K562 (cell line): ENCODE measurements around the gene TLX2. TPM values are rescaled to one million over a fixed set of nuclear protein-coding genes. Genes with fewer than 3 reads are reported as not detected.
A peak's percentile ranks its signal among the peaks of the same experiment; 100 is the strongest.

Experiments
- CREM ChIP-seq: IDR thresholded peaks from 2 replicates; pipeline ENCODE4 v1.6.1; 2014; ENCODE audit warnings: antibody characterized with exemption, low read depth
- E2F3 ChIP-seq: fragments of 250-450 bp; sonication (Bioruptor Pico); IDR thresholded peaks from 2 replicates; pipeline ENCODE4 v1.4.0; 2020; ENCODE audit warnings: mild to moderate bottlenecking
- EP300 ChIP-seq: IDR thresholded peaks from 2 replicates; pipeline ENCODE4 v1.6.1; 2012; ENCODE audit warnings: low read length, improper control_type of control experiment
- HMGN3 ChIP-seq: IDR thresholded peaks from 2 replicates; pipeline ENCODE4 v1.6.1; 2011; ENCODE audit warnings: borderline replicate concordance, low read depth, mild to moderate bottlenecking, mixed read lengths, low read length; ENCODE audit not compliant: insufficient read length; ENCODE audit errors: extremely low read depth
- MTA1 ChIP-seq: fragments of 450-650 bp; IDR thresholded peaks from 2 replicates; pipeline ENCODE4 v1.6.1; 2017; ENCODE audit warnings: borderline replicate concordance
- NFXL1 ChIP-seq: fragments of 450-650 bp; formaldehyde crosslinking; IDR thresholded peaks from 2 replicates; pipeline ENCODE4 v1.4.0; 2021; ENCODE audit warnings: mild to moderate bottlenecking
- RB1 ChIP-seq: fragments of 450-650 bp; IDR thresholded peaks from 2 replicates; pipeline ENCODE4 v1.6.1; 2017; ENCODE audit warnings: low read depth, mild to moderate bottlenecking
- SAFB2 ChIP-seq: fragments of 200-400 bp; formaldehyde crosslinking; IDR thresholded peaks from 2 replicates; pipeline ENCODE4 v1.6.1; 2018; ENCODE audit warnings: borderline replicate concordance, low read length, low read depth, moderate library complexity; ENCODE audit not compliant: severe bottlenecking
- SOX6 ChIP-seq: fragments of 450-650 bp; IDR thresholded peaks from 2 replicates; pipeline ENCODE4 v1.6.1; 2014; ENCODE audit warnings: mild to moderate bottlenecking
- SRF ChIP-seq, 2 experiments: fragments of 250-450, 450-650 bp in 1 of 2; sonication (Bioruptor Pico) in 1 of 2; sonication (generic) in 1 of 2; formaldehyde crosslinking; IDR thresholded peaks; 2 replicates each; pipeline versions ENCODE4 v1.5.0 to v1.5.1; 2020 to 2022; ENCODE audit warnings: mild to moderate bottlenecking in 1 of 2, missing genetic modification reagents in 1 of 2
- TAF1 ChIP-seq: IDR thresholded peaks from 2 replicates; pipeline ENCODE4 v1.6.1; 2011; ENCODE audit warnings: mild to moderate bottlenecking, low read length, moderate library complexity; ENCODE audit not compliant: insufficient read depth, control insufficient read depth, severe bottlenecking; ENCODE audit errors: extremely low read depth
- TBP ChIP-seq: optimal IDR thresholded peaks from 2 replicates; pipeline ENCODE3; 2011; ENCODE audit warnings: low read depth, low read length, improper control_type of control experiment
- ZNF146 ChIP-seq: IDR thresholded peaks from one replicate; pipeline ENCODE4 v1.6.1; 2018; ENCODE audit warnings: missing compliant biosample characterization; ENCODE audit not compliant: unreplicated experiment
- polyA plus RNA-seq, 8 experiments: library from polyadenylated mRNA; depleted of rRNA in 4 of 8; stranded (reverse) in 5 of 8; unstranded in 3 of 8; fragments of >200 nt; fragmentation: Nextera tagmentation in 2 of 8; fragmentation: Illumina TruSeq in 1 of 8; extraction: Ambion mirVana in 2 of 8; extraction: Trizol in 1 of 8; gene quantifications; 2 replicates each; pipeline versions ENCODE4 v1.2.1 to v1.2.3, GENCODE V29; 2011 to 2014; ENCODE audit warnings: inconsistent platforms in 1 of 8, missing spikeins in 1 of 8
- total RNA-seq, 7 experiments: library from RNA; depleted of rRNA in 6 of 7; stranded (reverse); fragments of >200 nt in 6 of 7; fragmentation: Illumina TruSeq in 2 of 7; extraction: Trizol in 2 of 7; gene quantifications; 2 replicates each; pipeline versions ENCODE4 v1.2.1 to v1.2.3, GENCODE V29; 2011 to 2021; ENCODE audit warnings: low replicate concordance in 1 of 7
- TF ChIP-seq, protein P1 (sequence below): fragments of 450-650 bp; IDR thresholded peaks from 2 replicates; pipeline ENCODE4 v1.6.1; 2014; ENCODE audit warnings: low read depth, mild to moderate bottlenecking, moderate library complexity, borderline replicate concordance
- TF ChIP-seq, protein P2 (sequence below): sonication (generic); formaldehyde crosslinking; IDR thresholded peaks from 2 replicates; pipeline ENCODE4 v1.4.0; 2020; ENCODE audit warnings: mild to moderate bottlenecking, missing genetic modification reagents
- TF ChIP-seq, protein P3 (sequence below), 2 experiments: fragments of 450-650 bp in 1 of 2; sonication (generic) in 1 of 2; formaldehyde crosslinking; conservative IDR thresholded peaks; 2 replicates each; pipeline versions ENCODE4 v1.4.0 to v1.8.1; 2020 to 2022; ENCODE audit warnings: mild to moderate bottlenecking in 1 of 2, missing genetic modification reagents in 1 of 2
- TF ChIP-seq, protein P4 (sequence below): fragments of 200-800 bp; sonication (Bioruptor generic); IDR thresholded peaks from 2 replicates; pipeline ENCODE4 v1.6.1; 2017; ENCODE audit warnings: missing genetic modification characterization, missing compliant biosample characterization
- TF ChIP-seq, protein P5 (sequence below), 2 experiments: IDR thresholded peaks; 2 replicates each; pipeline ENCODE4 v1.6.1; 2011; ENCODE audit warnings: borderline replicate concordance in 1 of 2, control low read depth in 1 of 2, low read depth in 1 of 2, low read length in 1 of 2, mild to moderate bottlenecking in 1 of 2, mixed read lengths in 1 of 2, moderate library complexity in 1 of 2; ENCODE audit not compliant: insufficient read depth in 1 of 2, insufficient read length in 1 of 2, poor library complexity in 1 of 2, severe bottlenecking in 1 of 2; ENCODE audit errors: extremely low read depth in 1 of 2

TLX2 gene
- total and polyA plus RNA-seq, 9 of the 15 experiments (the other 6 are each of a cell fraction or from before 2014, with no cell fraction given): not detected

DNA sequence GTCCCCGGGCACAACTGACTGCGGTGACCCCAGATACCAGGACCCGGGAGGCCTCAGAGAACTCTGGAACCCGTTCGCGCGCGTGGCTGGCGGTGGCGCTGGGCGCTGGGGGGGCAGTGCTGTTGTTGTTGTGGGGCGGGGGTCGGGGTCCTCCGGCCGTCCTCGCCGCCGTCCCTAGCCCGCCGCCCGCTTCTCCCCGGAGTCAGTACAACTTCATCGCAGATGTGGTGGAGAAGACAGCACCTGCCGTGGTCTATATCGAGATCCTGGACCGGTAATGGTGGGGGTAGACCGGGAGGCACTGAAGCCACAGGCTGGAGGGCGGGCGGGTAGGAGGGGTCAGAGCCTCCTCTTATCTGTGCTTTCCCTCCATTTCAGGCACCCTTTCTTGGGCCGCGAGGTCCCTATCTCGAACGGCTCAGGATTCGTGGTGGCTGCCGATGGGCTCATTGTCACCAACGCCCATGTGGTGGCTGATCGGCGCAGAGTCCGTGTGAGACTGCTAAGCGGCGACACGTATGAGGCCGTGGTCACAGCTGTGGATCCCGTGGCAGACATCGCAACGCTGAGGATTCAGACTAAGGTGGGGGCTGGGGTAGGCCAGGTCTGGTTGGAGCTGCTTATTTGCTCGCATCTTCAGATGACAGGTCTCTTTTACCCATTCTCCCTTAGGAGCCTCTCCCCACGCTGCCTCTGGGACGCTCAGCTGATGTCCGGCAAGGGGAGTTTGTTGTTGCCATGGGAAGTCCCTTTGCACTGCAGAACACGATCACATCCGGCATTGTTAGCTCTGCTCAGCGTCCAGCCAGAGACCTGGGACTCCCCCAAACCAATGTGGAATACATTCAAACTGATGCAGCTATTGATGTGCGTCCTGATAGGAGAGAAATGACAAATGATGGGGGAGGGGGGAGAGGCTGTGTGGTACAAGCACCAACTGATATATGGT lies 16.3 kb downstream of the TLX2 start (continued):
- TF ChIP-seq, protein P1, sequence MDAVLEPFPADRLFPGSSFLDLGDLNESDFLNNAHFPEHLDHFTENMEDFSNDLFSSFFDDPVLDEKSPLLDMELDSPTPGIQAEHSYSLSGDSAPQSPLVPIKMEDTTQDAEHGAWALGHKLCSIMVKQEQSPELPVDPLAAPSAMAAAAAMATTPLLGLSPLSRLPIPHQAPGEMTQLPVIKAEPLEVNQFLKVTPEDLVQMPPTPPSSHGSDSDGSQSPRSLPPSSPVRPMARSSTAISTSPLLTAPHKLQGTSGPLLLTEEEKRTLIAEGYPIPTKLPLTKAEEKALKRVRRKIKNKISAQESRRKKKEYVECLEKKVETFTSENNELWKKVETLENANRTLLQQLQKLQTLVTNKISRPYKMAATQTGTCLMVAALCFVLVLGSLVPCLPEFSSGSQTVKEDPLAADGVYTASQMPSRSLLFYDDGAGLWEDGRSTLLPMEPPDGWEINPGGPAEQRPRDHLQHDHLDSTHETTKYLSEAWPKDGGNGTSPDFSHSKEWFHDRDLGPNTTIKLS: peak; percentile 66; the same call in 1 of the 2 replicates
- TF ChIP-seq, protein P2, sequence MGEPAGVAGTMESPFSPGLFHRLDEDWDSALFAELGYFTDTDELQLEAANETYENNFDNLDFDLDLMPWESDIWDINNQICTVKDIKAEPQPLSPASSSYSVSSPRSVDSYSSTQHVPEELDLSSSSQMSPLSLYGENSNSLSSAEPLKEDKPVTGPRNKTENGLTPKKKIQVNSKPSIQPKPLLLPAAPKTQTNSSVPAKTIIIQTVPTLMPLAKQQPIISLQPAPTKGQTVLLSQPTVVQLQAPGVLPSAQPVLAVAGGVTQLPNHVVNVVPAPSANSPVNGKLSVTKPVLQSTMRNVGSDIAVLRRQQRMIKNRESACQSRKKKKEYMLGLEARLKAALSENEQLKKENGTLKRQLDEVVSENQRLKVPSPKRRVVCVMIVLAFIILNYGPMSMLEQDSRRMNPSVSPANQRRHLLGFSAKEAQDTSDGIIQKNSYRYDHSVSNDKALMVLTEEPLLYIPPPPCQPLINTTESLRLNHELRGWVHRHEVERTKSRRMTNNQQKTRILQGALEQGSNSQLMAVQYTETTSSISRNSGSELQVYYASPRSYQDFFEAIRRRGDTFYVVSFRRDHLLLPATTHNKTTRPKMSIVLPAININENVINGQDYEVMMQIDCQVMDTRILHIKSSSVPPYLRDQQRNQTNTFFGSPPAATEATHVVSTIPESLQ (CRISPR knock-in tag): 0 out of 2 replicates have a peak, but pooled peaks have one; percentile 76
- TF ChIP-seq, protein P3, sequence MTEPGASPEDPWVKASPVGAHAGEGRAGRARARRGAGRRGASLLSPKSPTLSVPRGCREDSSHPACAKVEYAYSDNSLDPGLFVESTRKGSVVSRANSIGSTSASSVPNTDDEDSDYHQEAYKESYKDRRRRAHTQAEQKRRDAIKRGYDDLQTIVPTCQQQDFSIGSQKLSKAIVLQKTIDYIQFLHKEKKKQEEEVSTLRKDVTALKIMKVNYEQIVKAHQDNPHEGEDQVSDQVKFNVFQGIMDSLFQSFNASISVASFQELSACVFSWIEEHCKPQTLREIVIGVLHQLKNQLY (CRISPR knock-in tag; conservative IDR thresholded peaks at IDR 0.05): no peak
- TF ChIP-seq SAFB2 (no peak), HMGN3 (peak; percentile 53), TBP (peak; percentile 62), MTA1 (0 out of 2 replicates have a peak, but pooled peaks have one; percentile 15), SRF (CRISPR knock-in tag; IDR thresholded peaks at IDR 0.05) (0 out of 4 replicates have a peak, but pooled peaks of 1 of the 2 experiments have one; percentile 22), TAF1 (peak; percentile 70), CREM (peak; percentile 73), ZNF146 (CRISPR knock-in tag) (no peak), RB1 (peak; percentile 55; the same call in 1 of the 2 replicates), E2F3 (peak; percentile 79), NFXL1 (no peak), EP300 (peak; percentile 71; the same call in 1 of the 2 replicates), SOX6 (peak; percentile 78; the same call in 1 of the 2 replicates)
- TF ChIP-seq, protein P4, sequence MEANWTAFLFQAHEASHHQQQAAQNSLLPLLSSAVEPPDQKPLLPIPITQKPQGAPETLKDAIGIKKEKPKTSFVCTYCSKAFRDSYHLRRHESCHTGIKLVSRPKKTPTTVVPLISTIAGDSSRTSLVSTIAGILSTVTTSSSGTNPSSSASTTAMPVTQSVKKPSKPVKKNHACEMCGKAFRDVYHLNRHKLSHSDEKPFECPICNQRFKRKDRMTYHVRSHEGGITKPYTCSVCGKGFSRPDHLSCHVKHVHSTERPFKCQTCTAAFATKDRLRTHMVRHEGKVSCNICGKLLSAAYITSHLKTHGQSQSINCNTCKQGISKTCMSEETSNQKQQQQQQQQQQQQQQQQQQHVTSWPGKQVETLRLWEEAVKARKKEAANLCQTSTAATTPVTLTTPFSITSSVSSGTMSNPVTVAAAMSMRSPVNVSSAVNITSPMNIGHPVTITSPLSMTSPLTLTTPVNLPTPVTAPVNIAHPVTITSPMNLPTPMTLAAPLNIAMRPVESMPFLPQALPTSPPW (CRISPR knock-in tag): peak; percentile 74
- TF ChIP-seq, protein P5, sequence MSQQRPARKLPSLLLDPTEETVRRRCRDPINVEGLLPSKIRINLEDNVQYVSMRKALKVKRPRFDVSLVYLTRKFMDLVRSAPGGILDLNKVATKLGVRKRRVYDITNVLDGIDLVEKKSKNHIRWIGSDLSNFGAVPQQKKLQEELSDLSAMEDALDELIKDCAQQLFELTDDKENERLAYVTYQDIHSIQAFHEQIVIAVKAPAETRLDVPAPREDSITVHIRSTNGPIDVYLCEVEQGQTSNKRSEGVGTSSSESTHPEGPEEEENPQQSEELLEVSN (IDR thresholded peaks at IDR 0.05; ENCODE audit: borderline replicate concordance in 1 of 2, extremely low read depth in 1 of 2, insufficient read depth in 1 of 2, insufficient read length in 1 of 2, low read depth in 1 of 2, low read length in 1 of 2, poor library complexity in 1 of 2, severe bottlenecking in 1 of 2): peak; percentile 98
